A549 (cell line): Measurements from ENCODE around the gene PDGFB.

ENCODE experiments used
- POLR2A ChIP-seq: IDR thresholded peaks from 2 replicates; pipeline ENCODE4 v1.6.1; 2012; ENCODE audit warnings: mild to moderate bottlenecking, low read length
- SREBF2 ChIP-seq: fragments of 450-650 bp; IDR thresholded peaks from 2 replicates; pipeline ENCODE4 v1.6.1; 2014; ENCODE audit warnings: mild to moderate bottlenecking, moderate library complexity
- TF ChIP-seq, protein P1 (sequence below): fragments of >200 bp; sonication (Bioruptor Twin); formaldehyde crosslinking; IDR thresholded peaks from 3 replicates; pipeline ENCODE4 v1.5.1; 2016

DNA sequence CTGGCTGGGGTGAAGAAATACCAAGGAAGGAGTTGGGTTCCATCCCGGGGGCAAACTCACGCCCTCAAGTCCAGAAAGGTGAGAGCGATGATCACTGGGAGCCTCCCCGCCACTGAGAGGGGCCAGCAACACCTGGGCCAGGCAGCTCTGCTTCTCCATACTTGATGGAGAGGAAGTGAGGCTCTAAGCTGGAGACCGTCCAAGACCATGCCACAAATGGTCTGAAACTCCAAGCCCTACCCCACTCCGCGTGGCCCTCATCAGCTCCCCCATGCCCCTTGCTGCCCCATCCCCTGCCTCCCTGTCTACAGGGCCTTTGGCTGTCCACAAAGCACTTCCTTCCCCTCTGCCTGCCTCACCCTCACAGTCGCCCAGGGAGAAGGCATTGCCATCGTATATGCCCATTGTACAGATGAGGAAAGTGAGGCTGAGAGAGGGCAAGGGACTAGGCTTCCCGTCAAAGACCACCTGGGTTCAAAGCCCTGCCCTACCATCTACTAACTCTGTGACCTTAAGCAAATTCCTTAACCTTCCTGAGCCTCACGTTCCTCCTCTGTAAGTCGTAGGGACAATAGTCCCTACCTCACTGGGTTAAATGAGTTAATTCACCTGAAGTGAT lies 4.4 kb upstream of the PDGFB start:
- TF ChIP-seq POLR2A: no peak
- TF ChIP-seq, protein P1, sequence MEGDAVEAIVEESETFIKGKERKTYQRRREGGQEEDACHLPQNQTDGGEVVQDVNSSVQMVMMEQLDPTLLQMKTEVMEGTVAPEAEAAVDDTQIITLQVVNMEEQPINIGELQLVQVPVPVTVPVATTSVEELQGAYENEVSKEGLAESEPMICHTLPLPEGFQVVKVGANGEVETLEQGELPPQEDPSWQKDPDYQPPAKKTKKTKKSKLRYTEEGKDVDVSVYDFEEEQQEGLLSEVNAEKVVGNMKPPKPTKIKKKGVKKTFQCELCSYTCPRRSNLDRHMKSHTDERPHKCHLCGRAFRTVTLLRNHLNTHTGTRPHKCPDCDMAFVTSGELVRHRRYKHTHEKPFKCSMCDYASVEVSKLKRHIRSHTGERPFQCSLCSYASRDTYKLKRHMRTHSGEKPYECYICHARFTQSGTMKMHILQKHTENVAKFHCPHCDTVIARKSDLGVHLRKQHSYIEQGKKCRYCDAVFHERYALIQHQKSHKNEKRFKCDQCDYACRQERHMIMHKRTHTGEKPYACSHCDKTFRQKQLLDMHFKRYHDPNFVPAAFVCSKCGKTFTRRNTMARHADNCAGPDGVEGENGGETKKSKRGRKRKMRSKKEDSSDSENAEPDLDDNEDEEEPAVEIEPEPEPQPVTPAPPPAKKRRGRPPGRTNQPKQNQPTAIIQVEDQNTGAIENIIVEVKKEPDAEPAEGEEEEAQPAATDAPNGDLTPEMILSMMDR: no peak
- no peak for TF ChIP-seq SREBF2
